ENCODE results near the gene CNTNAP4. TPM values are rescaled to one million over a fixed set of nuclear protein-coding genes. Genes with fewer than 3 reads are reported as not detected.

Gene CNTNAP4
- total RNA-seq, 1 donor from 2014 or later = not detected

DNA sequence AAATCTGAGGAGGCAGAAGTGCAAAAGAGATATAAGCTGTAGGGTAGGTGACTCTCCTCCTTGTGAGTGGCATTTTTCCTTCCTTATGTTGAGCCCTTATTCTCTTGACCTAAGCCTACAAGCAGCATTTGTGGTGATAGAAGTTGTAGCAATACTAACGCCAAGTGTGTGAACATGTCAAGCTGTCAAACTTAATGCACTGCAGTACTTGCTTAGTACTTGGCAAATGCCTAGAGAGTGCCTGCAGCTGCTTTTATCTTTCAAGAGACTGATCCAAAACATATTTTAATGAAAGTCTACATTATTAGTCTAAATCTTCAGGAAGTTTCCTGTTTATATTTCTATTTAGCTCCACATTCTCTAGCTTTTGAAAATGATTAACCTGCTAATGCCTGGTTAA is 83.2 kb downstream of the CNTNAP4 start:
- Histone ChIP-seq H3K36me3 (ENCODE audit: control insufficient read depth, insufficient read depth, low read length) (no peaks in the 10 kb centered on the region), H3K27me3 (ENCODE audit: control insufficient read depth, insufficient read depth, low read length) (no peaks in the 10 kb centered on the region), H3K4me3 (ENCODE audit: low read depth, low read length) (no peak overlapping the region)
- TF ChIP-seq, protein P1, sequence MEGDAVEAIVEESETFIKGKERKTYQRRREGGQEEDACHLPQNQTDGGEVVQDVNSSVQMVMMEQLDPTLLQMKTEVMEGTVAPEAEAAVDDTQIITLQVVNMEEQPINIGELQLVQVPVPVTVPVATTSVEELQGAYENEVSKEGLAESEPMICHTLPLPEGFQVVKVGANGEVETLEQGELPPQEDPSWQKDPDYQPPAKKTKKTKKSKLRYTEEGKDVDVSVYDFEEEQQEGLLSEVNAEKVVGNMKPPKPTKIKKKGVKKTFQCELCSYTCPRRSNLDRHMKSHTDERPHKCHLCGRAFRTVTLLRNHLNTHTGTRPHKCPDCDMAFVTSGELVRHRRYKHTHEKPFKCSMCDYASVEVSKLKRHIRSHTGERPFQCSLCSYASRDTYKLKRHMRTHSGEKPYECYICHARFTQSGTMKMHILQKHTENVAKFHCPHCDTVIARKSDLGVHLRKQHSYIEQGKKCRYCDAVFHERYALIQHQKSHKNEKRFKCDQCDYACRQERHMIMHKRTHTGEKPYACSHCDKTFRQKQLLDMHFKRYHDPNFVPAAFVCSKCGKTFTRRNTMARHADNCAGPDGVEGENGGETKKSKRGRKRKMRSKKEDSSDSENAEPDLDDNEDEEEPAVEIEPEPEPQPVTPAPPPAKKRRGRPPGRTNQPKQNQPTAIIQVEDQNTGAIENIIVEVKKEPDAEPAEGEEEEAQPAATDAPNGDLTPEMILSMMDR (IDR thresholded peaks at IDR 0.05; ENCODE audit: insufficient read depth, low read length, poor library complexity, severe bottlenecking) = no peak
- no peak for DNase-seq (ENCODE audit: low read depth)

DNA sequence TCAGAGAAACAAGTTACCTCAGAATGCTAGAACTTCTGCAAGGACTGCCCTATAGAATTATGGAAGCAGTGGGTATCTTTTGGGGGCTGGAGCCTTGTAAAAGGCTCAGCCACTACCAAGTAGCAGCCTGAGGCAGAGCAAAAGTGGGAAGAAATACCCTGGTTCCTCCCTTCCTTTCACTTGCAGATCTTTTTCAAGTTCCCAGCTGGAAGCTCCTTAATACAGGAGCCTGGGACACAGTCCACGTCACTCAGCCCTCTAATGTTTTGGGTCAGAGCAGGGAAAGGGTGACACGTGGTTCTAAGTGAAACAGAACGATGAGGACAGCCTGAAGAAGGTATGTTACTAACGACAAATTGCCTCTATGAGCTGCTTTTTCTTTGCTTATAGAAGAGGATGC is 93.1 kb downstream of the CNTNAP4 start:
- DNase-seq (ENCODE audit: low read depth) = no peak
- Histone ChIP-seq H3K36me3 (ENCODE audit: control insufficient read depth, insufficient read depth, low read length) (no peaks in the 10 kb centered on the region), H3K27me3 (ENCODE audit: control insufficient read depth, insufficient read depth, low read length) (no peaks in the 10 kb centered on the region), H3K4me3 (ENCODE audit: low read depth, low read length) (no peak overlapping the region)
- TF ChIP-seq, protein P1 (IDR thresholded peaks at IDR 0.05; ENCODE audit: insufficient read depth, low read length, poor library complexity, severe bottlenecking) = no peak

DNA sequence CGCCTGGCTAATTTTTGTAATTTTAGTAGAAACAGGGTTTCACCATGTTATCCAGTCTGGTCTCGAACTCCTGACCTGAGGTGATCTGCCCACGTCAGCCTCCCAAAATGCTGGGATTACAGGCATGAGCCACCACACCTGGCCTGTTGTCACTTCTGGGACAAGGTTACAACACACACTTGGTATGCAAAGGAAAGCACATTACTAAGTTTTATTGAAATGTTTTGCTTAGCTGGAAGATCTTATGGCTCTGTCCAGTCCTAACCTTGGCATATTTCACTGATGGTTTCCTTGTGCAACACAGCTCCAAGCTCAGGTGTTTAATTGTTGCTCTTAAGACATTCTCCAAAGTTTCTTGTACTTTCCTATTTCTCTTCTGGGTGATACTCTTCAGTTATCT is 94.2 kb downstream of the CNTNAP4 start:
- no peak for DNase-seq (ENCODE audit: low read depth)
- Histone ChIP-seq H3K4me3 (ENCODE audit: low read depth, low read length) (no peak overlapping the region), H3K27me3 (ENCODE audit: control insufficient read depth, insufficient read depth, low read length) (no peaks in the 10 kb centered on the region), H3K36me3 (ENCODE audit: control insufficient read depth, insufficient read depth, low read length) (no peaks in the 10 kb centered on the region)
- TF ChIP-seq, protein P1 (IDR thresholded peaks at IDR 0.05; ENCODE audit: insufficient read depth, low read length, poor library complexity, severe bottlenecking) = no peak

DNA sequence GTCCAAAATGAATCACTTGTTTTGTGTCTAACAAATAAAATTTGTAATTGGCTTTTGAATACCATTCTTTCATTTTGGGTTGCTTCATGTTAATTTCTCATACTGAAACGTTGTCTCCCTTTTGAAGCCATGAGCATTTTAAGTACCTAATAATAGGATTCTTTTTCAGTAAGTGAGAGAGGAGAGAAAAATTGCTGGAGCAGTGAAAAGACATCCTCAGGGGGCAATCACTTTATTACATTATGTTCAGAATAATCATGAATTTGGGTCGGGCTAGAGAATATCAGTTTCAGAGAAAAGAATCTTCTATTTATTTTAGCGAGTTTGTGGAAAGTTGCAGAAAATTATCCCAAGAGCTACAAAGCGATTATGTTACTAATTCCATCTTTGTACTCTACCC is 96.8 kb downstream of the CNTNAP4 start:
- Histone ChIP-seq H3K27me3 (ENCODE audit: control insufficient read depth, insufficient read depth, low read length) (no peaks in the 10 kb centered on the region), H3K36me3 (ENCODE audit: control insufficient read depth, insufficient read depth, low read length) (no peaks in the 10 kb centered on the region), H3K4me3 (ENCODE audit: low read depth, low read length) (no peak overlapping the region)
- TF ChIP-seq, protein P1 (IDR thresholded peaks at IDR 0.05; ENCODE audit: insufficient read depth, low read length, poor library complexity, severe bottlenecking) = no peak
- no peak for DNase-seq (ENCODE audit: low read depth)

DNA sequence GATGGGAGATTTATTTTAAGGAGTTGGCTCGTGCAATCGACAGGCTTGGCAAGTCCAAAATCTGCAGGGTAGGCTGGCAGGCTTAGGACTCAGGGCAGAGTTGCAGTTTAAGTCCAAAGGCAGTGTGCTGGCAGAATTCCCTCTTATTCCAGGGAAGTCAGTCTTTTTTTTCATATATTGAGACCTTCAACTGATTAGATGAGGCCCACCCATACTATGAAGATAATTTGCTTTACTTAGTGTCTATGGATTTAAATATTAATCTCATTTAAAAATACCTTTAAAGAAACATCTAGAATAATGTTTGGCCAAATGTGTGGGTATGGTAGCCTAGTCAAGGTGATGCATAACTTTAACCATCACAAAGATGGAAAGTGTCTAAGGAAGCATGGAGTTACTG is 99.8 kb downstream of the CNTNAP4 start:
- TF ChIP-seq, protein P1 (IDR thresholded peaks at IDR 0.05; ENCODE audit: insufficient read depth, low read length, poor library complexity, severe bottlenecking) = no peak
- Histone ChIP-seq H3K27me3 (ENCODE audit: control insufficient read depth, insufficient read depth, low read length) (no peaks in the 10 kb centered on the region), H3K4me3 (ENCODE audit: low read depth, low read length) (no peak overlapping the region), H3K36me3 (ENCODE audit: control insufficient read depth, insufficient read depth, low read length) (no peaks in the 10 kb centered on the region)
- no peak for DNase-seq (ENCODE audit: low read depth)

DNA sequence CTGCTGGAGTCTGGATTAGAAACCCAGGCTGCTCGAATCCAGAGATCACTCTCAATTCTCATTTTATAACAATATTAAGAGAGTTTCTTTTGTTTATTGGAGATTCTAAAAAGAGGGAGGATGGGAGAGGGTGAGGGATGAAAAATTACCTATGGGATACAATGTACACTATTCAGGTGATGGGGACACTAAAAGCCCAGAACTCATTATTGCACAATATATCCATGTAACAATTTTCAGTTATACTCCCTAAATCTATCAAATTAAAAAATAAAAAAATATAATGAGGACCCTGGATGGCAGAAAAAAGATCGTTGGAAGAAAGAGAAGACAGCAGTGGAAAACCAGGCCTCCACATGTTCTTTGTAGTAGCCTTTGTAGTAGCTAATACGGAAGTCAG is 100.8 kb downstream of the CNTNAP4 start:
- no peak overlapping the region for H3K4me3 ChIP-seq (ENCODE audit: low read depth, low read length)
- DNase-seq (ENCODE audit: low read depth) = no peak
- no peaks in the 10 kb centered on the region for H3K36me3 ChIP-seq (ENCODE audit: control insufficient read depth, insufficient read depth, low read length)
- TF ChIP-seq, protein P1 (IDR thresholded peaks at IDR 0.05; ENCODE audit: insufficient read depth, low read length, poor library complexity, severe bottlenecking) = no peak
- no peaks in the 10 kb centered on the region for H3K27me3 ChIP-seq (ENCODE audit: control insufficient read depth, insufficient read depth, low read length)

All from kidney epithelial cell (primary cell).